Keratinocyte (primary cell): Measurements from ENCODE around the gene WDR33. TPM values are rescaled to one million over a fixed set of nuclear protein-coding genes. Genes with fewer than 3 reads are reported as not detected.

Experiments
- DNase-seq: peaks from one replicate; pipeline ENCODE4 v3.0.0-alpha.2; 2011; ENCODE audit warnings: low read depth, missing footprints, low spot score
- FAIRE-seq: peaks from 2 replicates; lab custom pipeline; 2011; peaks lifted over from hg19 to GRCh38; lab: Jason Lieb, UNC
- H2AFZ ChIP-seq: 2 replicates; pipeline ENCODE4 v1.6.0; 2012; ENCODE audit warnings: low read length, control low read depth, inconsistent platforms; ENCODE audit not compliant: control insufficient read depth
- H3K27ac ChIP-seq: 2 replicates; pipeline ENCODE4 v1.5.1; 2011; ENCODE audit warnings: low read length; ENCODE audit not compliant: control insufficient read depth, insufficient read depth
- H3K27me3 ChIP-seq: 3 replicates; pipeline ENCODE4 v1.6.0; 2011; ENCODE audit warnings: low read length; ENCODE audit not compliant: control insufficient read depth, insufficient read depth; ENCODE audit errors: extremely low read depth
- H3K36me3 ChIP-seq, 2 experiments: 2 replicates in 1 of 2; 3 replicates in 1 of 2; pipeline ENCODE4 v1.5.1; 2011; ENCODE audit warnings: low read length in 2 of 2, mild to moderate bottlenecking in 1 of 2; ENCODE audit not compliant: control insufficient read depth in 2 of 2, insufficient read depth in 2 of 2; ENCODE audit errors: extremely low read depth in 1 of 2
- H3K4me1 ChIP-seq: 3 replicates; pipeline ENCODE4 v1.5.1; 2011; ENCODE audit warnings: low read length; ENCODE audit not compliant: control insufficient read depth, insufficient read depth; ENCODE audit errors: extremely low read depth
- H3K4me2 ChIP-seq: 3 replicates; pipeline ENCODE4 v1.6.0; 2011; ENCODE audit warnings: low read depth, low read length; ENCODE audit not compliant: control insufficient read depth, insufficient read depth; ENCODE audit errors: extremely low read depth
- H3K4me3 ChIP-seq, 3 experiments: fragments of 200-600 bp in 1 of 3; sonication (generic) in 1 of 3; 2 replicates in 2 of 3; 3 replicates in 1 of 3; pipeline ENCODE4 v1.5.1; 2011 to 2016; ENCODE audit warnings: low read length in 3 of 3, mild to moderate bottlenecking in 3 of 3, control low read depth in 2 of 3, inconsistent platforms in 1 of 3, low read depth in 1 of 3, mixed read lengths in 1 of 3, mixed run types in 1 of 3, moderate library complexity in 1 of 3; ENCODE audit not compliant: control insufficient read depth in 2 of 3, insufficient read depth in 2 of 3; ENCODE audit errors: extremely low read depth in 1 of 3
- H3K79me2 ChIP-seq: 2 replicates; pipeline ENCODE4 v1.6.0; 2012; ENCODE audit warnings: low read length; ENCODE audit not compliant: control insufficient read depth, insufficient read depth
- H3K9ac ChIP-seq: 3 replicates; pipeline ENCODE4 v1.6.0; 2011; ENCODE audit warnings: low read length; ENCODE audit not compliant: control insufficient read depth, insufficient read depth; ENCODE audit errors: extremely low read depth
- H3K9me1 ChIP-seq: 3 replicates; pipeline ENCODE4 v1.6.0; 2011; ENCODE audit warnings: low read length; ENCODE audit not compliant: control insufficient read depth, insufficient read depth; ENCODE audit errors: extremely low read depth
- H3K9me3 ChIP-seq: 2 replicates; pipeline ENCODE4 v1.5.1; 2012; ENCODE audit warnings: low read depth, low read length; ENCODE audit not compliant: control insufficient read depth
- H4K20me1 ChIP-seq: 3 replicates; pipeline ENCODE4 v1.6.0; 2011; ENCODE audit warnings: low read length; ENCODE audit not compliant: control insufficient read depth, insufficient read depth; ENCODE audit errors: extremely low read depth
- EZH2 ChIP-seq: IDR thresholded peaks from one replicate; pipeline ENCODE4 v1.6.1; 2012; ENCODE audit warnings: inconsistent platforms, mild to moderate bottlenecking, low read length, moderate library complexity
- dilution Hi-C: fragments of 300-500 bp; cut with MboI; formaldehyde crosslinking; loops from one replicate; pipeline ENCODE4 v1.7.0; 2020; ENCODE audit warnings: low sequenced_read_pairs; ENCODE audit not compliant: extremely low pct_ligation_motif_present
- polyA plus RNA-seq, 5 experiments: library from polyadenylated mRNA; depleted of rRNA in 3 of 5; stranded (reverse) in 3 of 5; stranded (forward) in 1 of 5; unstranded in 1 of 5; fragments of >200 nt; gene quantifications; 1 replicate in 1 of 5; 2 replicates in 3 of 5; 3 replicates in 1 of 5; pipeline versions ENCODE4 v1.2.1 to v1.2.3, GENCODE V29; 2011 to 2012; ENCODE audit warnings: missing spikeins in 2 of 5, low read depth in 1 of 5, low replicate concordance in 1 of 5
- TF ChIP-seq, protein P1 (sequence below), 3 experiments: IDR thresholded peaks in 1 of 3; conservative IDR thresholded peaks in 1 of 3; optimal IDR thresholded peaks in 1 of 3; 2 replicates in 2 of 3; 3 replicates in 1 of 3; pipeline versions ENCODE3 to v1.5.1; 2011; ENCODE audit warnings: low read length in 3 of 3, mild to moderate bottlenecking in 3 of 3, moderate library complexity in 2 of 3, control low read depth in 1 of 3, inconsistent platforms in 1 of 3; ENCODE audit not compliant: insufficient read depth in 2 of 3; ENCODE audit errors: extremely low read depth in 1 of 3

Gene WDR33
- polyA plus RNA-seq, 1 donor (not counting 4 experiments of a cell fraction or from before 2014, with no cell fraction given) = 44.5 TPM

DNA sequence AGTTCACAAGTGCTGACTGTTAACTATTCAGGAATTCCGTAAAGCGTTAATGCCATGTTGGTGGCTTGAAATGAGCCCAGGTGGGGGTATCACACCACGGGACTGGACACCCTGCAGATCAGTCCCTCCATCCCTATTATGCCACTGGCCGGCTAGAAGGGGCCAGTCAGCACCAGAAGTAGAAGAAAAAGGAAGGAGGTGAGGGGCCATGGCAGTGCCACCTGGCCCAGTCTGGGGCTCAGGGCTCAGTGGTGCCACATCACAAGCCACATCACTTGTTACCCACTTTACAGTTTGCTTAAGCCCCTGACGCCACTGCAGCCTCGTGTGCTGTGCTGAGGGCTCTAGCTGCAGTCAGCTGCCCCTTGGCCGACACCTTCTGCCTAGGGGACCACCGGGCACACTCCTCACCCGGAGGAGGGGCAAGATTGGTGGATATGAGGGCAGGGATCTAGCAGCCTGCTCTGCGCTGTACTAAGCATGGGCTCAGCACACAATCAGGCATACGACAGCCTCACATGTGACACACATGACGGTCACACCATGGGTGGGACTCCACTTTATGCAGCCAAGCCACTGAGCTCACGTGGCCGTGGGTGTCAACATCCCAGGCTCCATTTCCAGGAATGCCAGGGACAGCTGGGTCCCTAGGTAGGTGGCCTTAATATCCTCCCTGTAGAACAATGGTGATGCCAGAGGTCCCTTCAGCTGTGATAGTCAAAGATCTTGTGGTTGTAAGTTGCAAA is 139.2 kb downstream of the WDR33 start:
- H3K4me2 ChIP-seq = no peak overlapping the region
- H3K79me2 ChIP-seq = no peaks in the 10 kb centered on the region
- peaks cover 47% of the 10 kb centered on the region for H3K27me3 ChIP-seq
- no peaks in the 10 kb centered on the region for H4K20me1 ChIP-seq
- H2AFZ ChIP-seq = no peak overlapping the region
- no peak for FAIRE-seq
- no peak overlapping the region for H3K4me3 ChIP-seq
- no peak overlapping the region for H3K9ac ChIP-seq
- no peaks in the 10 kb centered on the region for H3K36me3 ChIP-seq
- H3K27ac ChIP-seq = no peak overlapping the region
- no peaks in the 10 kb centered on the region for H3K9me1 ChIP-seq
- H3K9me3 ChIP-seq = no peaks in the 10 kb centered on the region
- dilution Hi-C loops = no loop called here
- peaks cover 5% of the 10 kb centered on the region for H3K4me1 ChIP-seq
- no peak for DNase-seq
- TF ChIP-seq, protein P1, sequence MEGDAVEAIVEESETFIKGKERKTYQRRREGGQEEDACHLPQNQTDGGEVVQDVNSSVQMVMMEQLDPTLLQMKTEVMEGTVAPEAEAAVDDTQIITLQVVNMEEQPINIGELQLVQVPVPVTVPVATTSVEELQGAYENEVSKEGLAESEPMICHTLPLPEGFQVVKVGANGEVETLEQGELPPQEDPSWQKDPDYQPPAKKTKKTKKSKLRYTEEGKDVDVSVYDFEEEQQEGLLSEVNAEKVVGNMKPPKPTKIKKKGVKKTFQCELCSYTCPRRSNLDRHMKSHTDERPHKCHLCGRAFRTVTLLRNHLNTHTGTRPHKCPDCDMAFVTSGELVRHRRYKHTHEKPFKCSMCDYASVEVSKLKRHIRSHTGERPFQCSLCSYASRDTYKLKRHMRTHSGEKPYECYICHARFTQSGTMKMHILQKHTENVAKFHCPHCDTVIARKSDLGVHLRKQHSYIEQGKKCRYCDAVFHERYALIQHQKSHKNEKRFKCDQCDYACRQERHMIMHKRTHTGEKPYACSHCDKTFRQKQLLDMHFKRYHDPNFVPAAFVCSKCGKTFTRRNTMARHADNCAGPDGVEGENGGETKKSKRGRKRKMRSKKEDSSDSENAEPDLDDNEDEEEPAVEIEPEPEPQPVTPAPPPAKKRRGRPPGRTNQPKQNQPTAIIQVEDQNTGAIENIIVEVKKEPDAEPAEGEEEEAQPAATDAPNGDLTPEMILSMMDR (optimal IDR thresholded peaks at IDR 0.05 in 1 of 3, IDR thresholded peaks at IDR 0.05 in 1 of 3, conservative IDR thresholded peaks at IDR 0.05 in 1 of 3; ENCODE audit: extremely low read depth in 1 of 3, insufficient read depth in 2 of 3, low read length in 3 of 3) = no peak
- TF ChIP-seq EZH2 = no peak

DNA sequence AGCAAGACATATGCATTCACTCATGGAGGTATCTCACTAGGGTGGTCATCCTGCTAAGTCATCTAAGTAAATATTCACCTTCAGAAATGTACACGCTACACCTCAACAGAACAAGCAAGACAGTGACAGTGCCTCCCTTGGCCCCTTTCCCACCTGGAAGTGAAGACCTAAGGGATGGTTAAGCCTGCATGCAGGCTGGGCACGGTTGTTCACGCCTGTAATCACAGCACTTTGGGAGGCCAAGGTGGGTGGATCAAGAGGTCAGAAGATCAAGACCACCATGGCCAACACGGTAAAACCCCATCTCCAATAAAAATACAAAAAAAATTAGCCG is 140.0 kb downstream of the WDR33 start:
- H3K79me2 ChIP-seq = no peaks in the 10 kb centered on the region
- no peak overlapping the region for H3K4me2 ChIP-seq
- peaks cover 47% of the 10 kb centered on the region for H3K27me3 ChIP-seq
- TF ChIP-seq EZH2 = no peak
- TF ChIP-seq, protein P1 (optimal IDR thresholded peaks at IDR 0.05 in 1 of 3, IDR thresholded peaks at IDR 0.05 in 1 of 3, conservative IDR thresholded peaks at IDR 0.05 in 1 of 3; ENCODE audit: extremely low read depth in 1 of 3, insufficient read depth in 2 of 3, low read length in 3 of 3) = no peak
- H3K4me3 ChIP-seq = no peak overlapping the region
- no peak overlapping the region for H3K27ac ChIP-seq
- no peak for FAIRE-seq
- H2AFZ ChIP-seq = no peak overlapping the region
- DNase-seq = no peak
- peaks cover 5% of the 10 kb centered on the region for H3K4me1 ChIP-seq
- dilution Hi-C loops = no loop called here
- no peaks in the 10 kb centered on the region for H3K36me3 ChIP-seq
- H4K20me1 ChIP-seq = no peaks in the 10 kb centered on the region
- no peak overlapping the region for H3K9ac ChIP-seq
- H3K9me1 ChIP-seq = no peaks in the 10 kb centered on the region
- H3K9me3 ChIP-seq = no peaks in the 10 kb centered on the region
